B cell (primary cell): Measurements from ENCODE around the gene ARL6IP4.

Source experiments
- CTCF ChIP-seq: fragments of 200-600 bp; IDR thresholded peaks from one replicate; pipeline ENCODE4 v1.8.0; 2022; ENCODE audit warnings: antibody characterized with exemption, mild to moderate bottlenecking
- EZH2 ChIP-seq: IDR thresholded peaks from 2 replicates; pipeline ENCODE4 v1.6.1; 2012; ENCODE audit warnings: borderline replicate concordance, low read depth, mild to moderate bottlenecking, moderate library complexity, low read length; ENCODE audit not compliant: insufficient read depth, poor library complexity, severe bottlenecking

GRCh38 chr12:122981587-122982476, 1.4 kb downstream of the ARL6IP4 start:
- no peak for TF ChIP-seq CTCF
- no peak for TF ChIP-seq EZH2
